Germinal center (tissue), 1 donor: ENCODE measurements around the gene MYO3B.
"Not testable (repeated sequence)": the region's sequence is repeated elsewhere in the genome, so short reads cannot be mapped to it uniquely, and the experiment has no call there.

ENCODE experiments used
- DNase-seq: peaks from one replicate; pipeline ENCODE4 v3.0.0; 2012; ENCODE audit warnings: mixed read lengths, low spot score

Gene MYO3B

GRCh38 chr2:170641961-170642360, 464.0 kb downstream of the MYO3B start:
- no peak for DNase-seq

GRCh38 chr2:170643346-170643745, 465.4 kb downstream of the MYO3B start:
- DNase-seq, result no peak

GRCh38 chr2:170647741-170648436, 469.9 kb downstream of the MYO3B start:
- DNase-seq, result no peak

- no peak for DNase-seq
Observed at GRCh38 chr2:170651624-170652325, 473.8 kb downstream of the MYO3B start.

GRCh38 chr2:170652637-170653417, 474.9 kb downstream of the MYO3B start:
- no peak for DNase-seq

DNA sequence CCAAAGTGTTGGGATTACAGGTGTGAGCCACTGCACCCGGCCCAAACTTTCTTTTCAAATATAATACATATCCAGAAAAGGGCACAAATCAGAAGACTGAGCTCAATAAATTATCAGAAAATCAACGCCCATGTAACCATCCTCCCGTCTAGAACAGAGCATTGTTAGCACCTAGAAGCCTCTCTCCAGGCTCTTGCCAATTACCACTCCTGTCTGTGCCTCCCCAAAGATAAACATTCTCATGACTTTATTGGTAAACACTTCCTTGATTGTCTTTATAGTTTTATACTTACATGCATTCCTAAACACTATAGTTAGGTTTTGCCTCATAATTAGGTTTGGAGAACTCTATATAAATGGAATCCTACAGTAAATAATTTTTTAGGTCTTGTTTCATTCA, 478.7 kb downstream of the MYO3B start:
- DNase-seq, result no peak

GRCh38 chr2:170660409-170660808, 482.5 kb downstream of the MYO3B start:
- no peak for DNase-seq

- no peak for DNase-seq
Observed at GRCh38 chr2:170665743-170666142, 487.8 kb downstream of the MYO3B start.

GRCh38 chr2:170669909-170670308, 492.0 kb downstream of the MYO3B start:
- DNase-seq, result no peak

- no peak for DNase-seq
Observed at GRCh38 chr2:170670651-170671050, 492.7 kb downstream of the MYO3B start.

GRCh38 chr2:170671079-170671478, 493.1 kb downstream of the MYO3B start:
- DNase-seq, result no peak

GRCh38 chr2:170674282-170674681, 496.3 kb downstream of the MYO3B start:
- DNase-seq, result not testable (repeated sequence)

- DNase-seq, result no peak
Observed at GRCh38 chr2:170675701-170676100, 497.8 kb downstream of the MYO3B start.

GRCh38 chr2:170679607-170680079, 501.7 kb downstream of the MYO3B start:
- no peak for DNase-seq

DNA sequence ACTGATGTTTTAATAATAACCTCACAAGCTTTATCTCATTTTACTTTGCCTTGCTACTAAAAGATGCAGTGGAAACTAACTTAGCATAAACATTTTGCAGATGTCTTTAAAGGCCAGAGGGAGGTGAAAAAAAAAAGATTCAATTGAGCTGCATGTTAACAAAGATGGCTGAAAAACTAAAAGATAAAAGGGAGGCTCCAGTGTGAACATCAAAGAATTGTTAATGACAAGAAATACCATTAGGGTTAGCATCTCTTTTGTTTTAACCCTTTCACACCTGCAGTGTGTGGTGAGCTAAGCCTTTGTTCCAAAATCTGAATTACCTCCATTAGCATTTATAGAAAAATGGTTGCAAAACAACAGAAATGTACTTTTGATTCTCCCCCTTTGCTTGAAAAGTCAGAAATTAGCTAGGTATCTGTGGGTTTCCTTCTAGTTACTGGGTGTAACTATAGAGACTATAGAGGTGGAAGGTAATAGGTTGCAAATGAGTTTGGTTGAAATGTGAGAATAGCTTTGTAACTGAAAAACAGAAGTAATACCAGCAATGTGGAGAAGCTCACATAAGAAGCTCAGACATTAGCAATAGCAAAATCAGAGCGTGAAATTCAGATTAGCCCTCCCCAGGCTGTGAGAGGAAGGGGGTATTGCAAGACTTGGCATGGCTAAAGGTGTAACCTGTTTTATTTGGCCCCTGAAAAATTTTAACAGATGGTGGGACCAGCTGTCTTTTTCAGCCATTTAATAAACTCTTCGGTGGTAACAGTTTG, 502.4 kb downstream of the MYO3B start:
- DNase-seq, result no peak

DNA sequence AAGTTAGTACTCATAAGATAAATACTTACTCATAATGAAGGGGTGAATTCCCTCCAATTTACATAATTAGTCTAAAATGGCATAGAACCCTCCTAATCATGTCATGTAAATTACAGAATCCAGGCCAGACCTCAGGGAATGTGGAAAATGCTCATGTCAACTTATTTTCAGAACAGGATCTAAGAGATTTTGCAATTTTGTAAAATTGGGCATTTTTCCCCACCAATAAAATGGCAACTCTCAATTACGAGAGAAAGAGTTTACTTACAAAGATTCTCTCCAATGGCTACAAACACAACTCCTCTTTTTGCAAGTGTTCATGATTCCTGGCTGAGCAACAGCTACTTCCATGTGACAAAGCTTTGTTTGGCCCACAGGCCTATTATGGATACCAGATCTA, 503.4 kb downstream of the MYO3B start:
- no peak for DNase-seq

- DNase-seq, result no peak
Observed at GRCh38 chr2:170685591-170685990, 507.6 kb downstream of the MYO3B start.

DNA sequence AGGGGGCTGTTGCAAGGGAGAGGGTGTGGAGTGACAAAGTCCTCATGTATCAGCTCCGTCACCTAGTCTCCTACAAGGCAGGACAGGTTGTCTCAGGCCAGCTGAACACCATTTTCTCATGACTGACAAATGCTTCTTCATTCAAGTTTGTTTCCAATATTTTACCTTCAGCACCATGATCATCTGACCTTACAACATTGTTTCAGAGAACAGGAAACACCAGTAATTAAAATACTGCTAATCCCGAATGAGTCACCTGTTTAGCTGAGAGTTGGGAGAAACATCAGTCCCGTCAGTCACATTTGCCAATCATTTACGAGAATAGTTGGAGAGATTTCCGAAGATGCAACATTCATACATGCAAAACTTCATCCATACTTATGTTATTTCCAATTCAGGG, 511.5 kb downstream of the MYO3B start:
- DNase-seq, result no peak

DNA sequence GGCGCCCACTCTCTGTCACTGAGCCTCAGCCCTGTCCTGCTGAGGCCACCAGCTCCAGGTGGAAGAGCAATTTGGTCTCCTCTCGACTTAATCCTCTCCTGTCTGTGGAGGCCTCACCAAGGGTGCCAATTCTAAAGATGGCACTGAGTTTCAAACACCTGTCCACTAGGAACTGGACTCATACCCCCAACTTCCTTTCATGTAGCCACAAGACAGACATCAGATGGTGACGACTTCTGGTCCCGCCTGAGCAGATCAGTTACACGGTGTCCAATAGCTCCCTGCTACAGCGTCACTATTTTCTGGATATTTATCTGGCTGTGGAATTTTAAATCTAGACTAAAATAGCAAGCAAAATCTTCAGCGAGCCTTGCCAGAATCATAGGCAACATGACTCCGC, 512.7 kb downstream of the MYO3B start:
- no peak for DNase-seq

- no peak for DNase-seq
Observed at GRCh38 chr2:170694316-170694715, 516.4 kb downstream of the MYO3B start.

- no peak for DNase-seq
Observed at GRCh38 chr2:170695521-170696410, 517.8 kb downstream of the MYO3B start.
